AG09309 (cell line): ENCODE data around the gene GADD45A.
A peak's percentile ranks its signal among the peaks of the same experiment; 100 is the strongest.

Experiments used
- DNase-seq: peaks from one replicate; pipeline ENCODE4 v3.0.0-alpha.2; 2010; ENCODE audit warnings: low read depth
- H3K4me3 ChIP-seq: 2 replicates; pipeline ENCODE4 v1.5.1; 2011; ENCODE audit warnings: mild to moderate bottlenecking, low read depth, low read length, moderate library complexity; ENCODE audit not compliant: control insufficient read depth
- CTCF ChIP-seq: IDR thresholded peaks from 2 replicates; pipeline ENCODE4 v1.5.1; 2011; ENCODE audit warnings: mild to moderate bottlenecking, low read depth, low read length, inconsistent platforms; ENCODE audit not compliant: insufficient read depth, control insufficient read depth; ENCODE audit errors: missing control alignments

The GADD45A gene, protein sequence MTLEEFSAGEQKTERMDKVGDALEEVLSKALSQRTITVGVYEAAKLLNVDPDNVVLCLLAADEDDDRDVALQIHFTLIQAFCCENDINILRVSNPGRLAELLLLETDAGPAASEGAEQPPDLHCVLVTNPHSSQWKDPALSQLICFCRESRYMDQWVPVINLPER

GRCh38 chr1:67685067-67685557, at the start of gene GADD45A:
TSS of gene GADD45A (plus strand) at chr1:67685201. CDS start at chr1:67685495, 294 bp downstream.
- peak; percentile 99 for DNase-seq
- peak within 1 kb of the TSS; percentile 98 for H3K4me3 ChIP-seq
- no peak for TF ChIP-seq CTCF

DNA sequence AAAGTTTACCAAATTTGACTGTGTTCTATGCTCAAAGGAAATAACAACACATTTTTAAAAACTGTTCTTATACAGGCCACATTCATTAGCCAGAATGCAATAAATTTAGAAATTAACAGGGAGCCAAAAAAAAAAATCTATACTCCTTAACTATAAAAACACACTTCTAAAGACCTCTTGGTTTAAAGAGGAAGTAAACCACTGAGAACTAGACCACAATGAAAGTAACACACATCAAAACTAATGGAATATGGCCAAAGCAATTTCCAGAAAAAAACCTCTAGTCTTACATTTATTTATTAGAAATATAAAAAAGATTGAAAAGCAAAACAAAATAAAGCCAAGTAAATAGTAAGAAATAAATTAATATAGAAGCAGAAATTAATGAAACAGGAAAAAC, 48.9 kb upstream of the GADD45A start:
- TF ChIP-seq CTCF: no peak
- no peak overlapping the region for H3K4me3 ChIP-seq
- no peak for DNase-seq

GRCh38 chr1:67639361-67639760, 45.6 kb upstream of the GADD45A start:
- TF ChIP-seq CTCF: no peak
- no peak overlapping the region for H3K4me3 ChIP-seq
- no peak for DNase-seq

- no peak for DNase-seq
- H3K4me3 ChIP-seq: no peak overlapping the region
- no peak for TF ChIP-seq CTCF
These were observed 42.4 kb upstream of the GADD45A start for GRCh38 chr1:67642629-67643028.

- DNase-seq: no peak
- TF ChIP-seq CTCF: no peak
- H3K4me3 ChIP-seq: no peak overlapping the region
These were observed 40.4 kb upstream of the GADD45A start for GRCh38 chr1:67644566-67644965.

DNA sequence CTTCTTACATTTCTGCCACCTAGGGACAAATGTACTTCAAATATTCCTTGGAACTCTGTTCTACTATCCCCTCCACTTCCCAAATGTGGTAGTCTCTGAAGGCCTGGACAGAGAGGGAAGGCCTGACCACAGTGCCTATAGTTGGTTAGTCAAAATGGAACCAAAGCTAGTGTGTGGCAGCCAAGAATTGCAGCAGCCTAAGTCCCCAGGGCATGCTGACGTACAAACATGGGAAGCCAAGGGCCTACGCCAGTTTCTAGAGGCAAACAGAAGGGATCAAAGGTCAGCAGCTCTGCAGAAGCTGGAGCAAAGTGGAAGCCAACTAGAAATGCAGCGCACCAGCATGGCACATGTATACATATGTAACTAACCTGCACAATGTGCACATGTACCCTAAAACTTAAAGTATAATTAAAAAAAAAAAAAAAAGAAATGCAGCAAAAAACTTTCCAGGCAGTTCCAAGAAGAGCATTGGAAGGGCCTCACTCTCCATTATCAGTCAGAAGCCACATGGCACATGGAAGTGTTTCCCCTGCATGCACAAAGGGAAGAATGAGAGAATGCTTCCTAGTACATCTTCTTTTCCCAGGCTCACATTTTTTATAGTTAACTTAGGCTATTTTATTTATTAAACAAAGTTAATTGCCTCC, 39.4 kb upstream of the GADD45A start:
- no peak for DNase-seq
- no peak for TF ChIP-seq CTCF
- no peak overlapping the region for H3K4me3 ChIP-seq
